ENCODE results near the gene SLC9A9.
A peak's percentile ranks its signal among the peaks of the same experiment; 100 is the strongest.
"Not testable (repeated sequence)": the region's sequence is repeated elsewhere in the genome, so short reads cannot be mapped to it uniquely, and the experiment has no call there.

SLC9A9 gene

GRCh38 chr3:143751643-143752178, 96.6 kb downstream of the SLC9A9 start:
- DNase-seq, result no peak

GRCh38 chr3:143750841-143751240, 97.4 kb downstream of the SLC9A9 start:
- no peak for DNase-seq

GRCh38 chr3:143749926-143750325, 98.3 kb downstream of the SLC9A9 start:
- no peak for DNase-seq

- DNase-seq, result no peak
Measured at GRCh38 chr3:143737065-143737464, 111.2 kb downstream of the SLC9A9 start.

GRCh38 chr3:143736205-143736997, 111.9 kb downstream of the SLC9A9 start:
- DNase-seq, result no peak

GRCh38 chr3:143731776-143732175, 116.5 kb downstream of the SLC9A9 start:
- no peak for DNase-seq

GRCh38 chr3:143731320-143731719, 116.9 kb downstream of the SLC9A9 start:
- no peak for DNase-seq

GRCh38 chr3:143727391-143727790, 120.9 kb downstream of the SLC9A9 start:
- no peak for DNase-seq

GRCh38 chr3:143726727-143727126, 121.5 kb downstream of the SLC9A9 start:
- no peak for DNase-seq

- no peak for DNase-seq
Measured at GRCh38 chr3:143720381-143720780, 127.9 kb downstream of the SLC9A9 start.

- DNase-seq, result no peak
Measured at GRCh38 chr3:143718463-143718862, 129.8 kb downstream of the SLC9A9 start.

GRCh38 chr3:143716731-143717130, 131.5 kb downstream of the SLC9A9 start:
- no peak for DNase-seq

- no peak for DNase-seq
Measured at GRCh38 chr3:143712522-143712921, 135.7 kb downstream of the SLC9A9 start.

- no peak for DNase-seq
Measured at GRCh38 chr3:143707848-143708247, 140.4 kb downstream of the SLC9A9 start.

- peak; percentile 23 for DNase-seq
Measured at GRCh38 chr3:143700431-143700975, 147.8 kb downstream of the SLC9A9 start.

GRCh38 chr3:143699424-143699823, 148.8 kb downstream of the SLC9A9 start:
- DNase-seq, result no peak

- no peak for DNase-seq
Measured at GRCh38 chr3:143698682-143699303, 149.5 kb downstream of the SLC9A9 start.

- DNase-seq, result no peak
Measured at GRCh38 chr3:143697975-143698374, 150.3 kb downstream of the SLC9A9 start.

GRCh38 chr3:143695333-143695732, 152.9 kb downstream of the SLC9A9 start:
- DNase-seq, result not testable (repeated sequence)

GRCh38 chr3:143693506-143693905, 154.8 kb downstream of the SLC9A9 start:
- DNase-seq, result no peak

GRCh38 chr3:143686638-143687197, 161.6 kb downstream of the SLC9A9 start:
- no peak for DNase-seq

- no peak for DNase-seq
Measured at GRCh38 chr3:143685491-143685890, 162.8 kb downstream of the SLC9A9 start.

GRCh38 chr3:143677430-143677829, 170.8 kb downstream of the SLC9A9 start:
- no peak for DNase-seq

- no peak for DNase-seq
Measured at GRCh38 chr3:143676747-143677146, 171.5 kb downstream of the SLC9A9 start.

Measured in activated CD4-positive, alpha-beta T cell treated with anti-CD3 and anti-CD28 coated beads, Interleukin-2, amount 50 U/mL, for 16 hours (primary cell).